Upper lobe of left lung (tissue), 4 donors: ENCODE measurements around the gene KDELR1.

Experiments
- EP300 ChIP-seq, 4 donors: sonication (generic); formaldehyde crosslinking; IDR thresholded peaks; one replicate each; pipeline ENCODE4 v1.5.1; 2017; ENCODE audit warnings: antibody characterized with exemption in 4 of 4, control low read depth in 2 of 4
- POLR2A ChIP-seq, 4 donors: fragments of 450-650 bp; IDR thresholded peaks; one replicate each; pipeline ENCODE4 v1.5.1; 2016 to 2017; ENCODE audit warnings: antibody characterized with exemption in 4 of 4, mild to moderate bottlenecking in 2 of 4
- TF ChIP-seq, protein P1 (sequence below), 6 experiments: fragments of 450-650 bp in 4 of 6; fragments of 200-600 bp in 2 of 6; sonication (generic) in 2 of 6; IDR thresholded peaks; one replicate each; pipeline ENCODE4 v1.5.1; 2016 to 2019; ENCODE audit warnings: antibody characterized with exemption in 6 of 6

DNA sequence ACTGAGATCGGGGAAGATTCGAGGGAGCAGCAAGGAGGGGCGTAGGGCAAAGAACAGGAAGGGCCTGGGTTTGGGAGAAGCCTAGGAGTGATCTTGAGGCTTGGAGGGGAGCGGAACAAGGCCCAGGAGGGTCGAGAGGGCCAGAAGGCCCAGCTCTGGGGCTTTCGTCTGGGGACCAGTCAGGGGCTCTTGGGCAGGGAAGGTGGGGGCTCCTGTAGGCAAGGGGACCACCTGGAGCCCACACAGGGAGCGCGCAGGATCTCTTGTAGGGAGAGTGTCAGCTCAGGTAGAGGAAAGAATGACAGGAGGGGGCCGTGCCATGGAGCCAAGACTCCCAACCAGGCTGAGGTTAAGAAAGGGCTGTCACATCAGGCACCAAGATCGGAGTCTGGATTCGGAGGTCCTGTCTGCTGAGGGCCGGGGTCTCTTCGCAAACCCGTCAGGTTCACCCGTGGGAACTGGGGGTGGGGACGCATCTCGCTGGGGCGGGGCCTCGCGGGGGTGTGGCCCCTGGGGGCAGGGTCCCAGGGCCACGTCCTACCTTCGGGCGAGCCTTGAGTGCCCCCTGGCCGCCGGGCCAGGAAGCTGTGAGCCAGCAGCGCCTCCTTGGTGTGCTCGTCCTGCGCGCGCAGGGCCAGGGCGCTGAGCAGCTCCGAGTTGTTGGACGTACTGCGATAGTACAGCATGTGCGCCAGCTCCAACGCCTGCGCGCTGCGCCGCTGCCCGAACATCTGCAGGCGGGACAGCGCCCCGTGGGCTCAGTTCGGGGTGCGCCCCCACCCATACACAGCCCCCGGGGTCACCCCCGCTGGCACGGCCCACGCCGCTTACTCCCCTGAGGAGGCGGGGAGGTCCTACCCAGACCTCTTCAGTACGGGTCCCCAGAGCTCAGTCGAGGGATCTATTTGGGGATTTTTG is 57.6 kb downstream of the KDELR1 start:
- TF ChIP-seq EP300 (IDR thresholded peaks at IDR 0.05) = no peak
- TF ChIP-seq, protein P1, sequence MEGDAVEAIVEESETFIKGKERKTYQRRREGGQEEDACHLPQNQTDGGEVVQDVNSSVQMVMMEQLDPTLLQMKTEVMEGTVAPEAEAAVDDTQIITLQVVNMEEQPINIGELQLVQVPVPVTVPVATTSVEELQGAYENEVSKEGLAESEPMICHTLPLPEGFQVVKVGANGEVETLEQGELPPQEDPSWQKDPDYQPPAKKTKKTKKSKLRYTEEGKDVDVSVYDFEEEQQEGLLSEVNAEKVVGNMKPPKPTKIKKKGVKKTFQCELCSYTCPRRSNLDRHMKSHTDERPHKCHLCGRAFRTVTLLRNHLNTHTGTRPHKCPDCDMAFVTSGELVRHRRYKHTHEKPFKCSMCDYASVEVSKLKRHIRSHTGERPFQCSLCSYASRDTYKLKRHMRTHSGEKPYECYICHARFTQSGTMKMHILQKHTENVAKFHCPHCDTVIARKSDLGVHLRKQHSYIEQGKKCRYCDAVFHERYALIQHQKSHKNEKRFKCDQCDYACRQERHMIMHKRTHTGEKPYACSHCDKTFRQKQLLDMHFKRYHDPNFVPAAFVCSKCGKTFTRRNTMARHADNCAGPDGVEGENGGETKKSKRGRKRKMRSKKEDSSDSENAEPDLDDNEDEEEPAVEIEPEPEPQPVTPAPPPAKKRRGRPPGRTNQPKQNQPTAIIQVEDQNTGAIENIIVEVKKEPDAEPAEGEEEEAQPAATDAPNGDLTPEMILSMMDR (IDR thresholded peaks at IDR 0.05) = peak; percentile 81 to 99 (median 96)
- TF ChIP-seq POLR2A (IDR thresholded peaks at IDR 0.05) = no peak
